ENCODE data around the gene STK32B.

STK32B gene

GRCh38 chr4:5378002-5378401, 326.7 kb downstream of the STK32B start:
- no peak for DNase-seq (ENCODE audit: extremely low spot score)
- ChIA-PET POLR2A (no interaction called here), CTCF (no interaction called here)
- TF ChIP-seq CTCF (IDR thresholded peaks at IDR 0.05; ENCODE audit: control extremely low read depth, extremely low read depth, low read depth, missing control alignments): no peak

GRCh38 chr4:5379895-5380294, 328.6 kb downstream of the STK32B start:
- no peak for DNase-seq (ENCODE audit: extremely low spot score)
- TF ChIP-seq CTCF (IDR thresholded peaks at IDR 0.05; ENCODE audit: control extremely low read depth, extremely low read depth, low read depth, missing control alignments): no peak
- ChIA-PET POLR2A (no interaction called here), CTCF (no interaction called here)

GRCh38 chr4:5381961-5382441, 330.7 kb downstream of the STK32B start:
- ChIA-PET CTCF (no interaction called here), POLR2A (no interaction called here)
- TF ChIP-seq CTCF (IDR thresholded peaks at IDR 0.05; ENCODE audit: control extremely low read depth, extremely low read depth, low read depth, missing control alignments): no peak
- no peak for DNase-seq (ENCODE audit: extremely low spot score)

- no peak for DNase-seq (ENCODE audit: extremely low spot score)
- POLR2A ChIA-PET: no interaction called here
- TF ChIP-seq CTCF (IDR thresholded peaks at IDR 0.05; ENCODE audit: control extremely low read depth, extremely low read depth, low read depth, missing control alignments): no peak
- CTCF ChIA-PET: no interaction called here
These were observed 332.1 kb downstream of the STK32B start for GRCh38 chr4:5383191-5383980.

- DNase-seq (ENCODE audit: extremely low spot score): no peak
- ChIA-PET POLR2A (no interaction called here), CTCF (interaction anchor here (1.6 kb wide), 1 partner anchor 15 kb away, joined by 6 read pairs; no protein-coding TSS in a partner anchor)
- TF ChIP-seq CTCF (IDR thresholded peaks at IDR 0.05; ENCODE audit: control extremely low read depth, extremely low read depth, low read depth, missing control alignments): no peak
These were observed 334.5 kb downstream of the STK32B start for GRCh38 chr4:5385741-5386311.

GRCh38 chr4:5386921-5387320, 335.6 kb downstream of the STK32B start:
- ChIA-PET CTCF (interaction anchor here (1.6 kb wide), 1 partner anchor 14 kb away, joined by 6 read pairs; no protein-coding TSS in a partner anchor), POLR2A (no interaction called here)
- no peak for DNase-seq (ENCODE audit: extremely low spot score)
- TF ChIP-seq CTCF (IDR thresholded peaks at IDR 0.05; ENCODE audit: control extremely low read depth, extremely low read depth, low read depth, missing control alignments): no peak

All from GM10248 (cell line).